NCI-H2171 (cell line): ENCODE results near the gene CR1.
"Not testable (repeated sequence)": the region's sequence is repeated elsewhere in the genome, so short reads cannot be mapped to it uniquely, and the experiment has no call there.

ENCODE experiments used
- DNase-seq: peaks from one replicate; lab custom pipeline; 2025; lab: John Stamatoyannopoulos, UW

CR1 gene

GRCh38 chr1:207503950-207504349 lies 8.0 kb downstream of the CR1 start:
- no peak for DNase-seq

DNA sequence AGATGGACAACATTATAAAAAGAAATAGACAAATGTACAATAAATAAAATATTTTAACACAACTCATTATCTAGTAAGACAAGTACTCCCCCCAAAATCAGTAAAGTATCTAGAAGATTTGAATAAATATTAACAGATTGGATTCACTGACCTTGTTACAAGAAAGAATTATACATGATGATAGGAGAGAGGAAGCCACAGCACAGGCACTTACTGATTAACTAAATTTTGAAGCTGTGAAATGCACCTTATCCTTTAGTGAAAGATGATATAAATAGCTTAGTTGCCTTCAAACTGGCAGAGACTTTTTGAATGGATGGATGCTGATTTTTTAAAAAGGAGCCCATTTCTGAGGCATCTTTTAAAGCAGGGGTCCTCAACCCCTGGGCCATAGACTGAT lies 8.5 kb downstream of the CR1 start:
- DNase-seq = no peak

DNA sequence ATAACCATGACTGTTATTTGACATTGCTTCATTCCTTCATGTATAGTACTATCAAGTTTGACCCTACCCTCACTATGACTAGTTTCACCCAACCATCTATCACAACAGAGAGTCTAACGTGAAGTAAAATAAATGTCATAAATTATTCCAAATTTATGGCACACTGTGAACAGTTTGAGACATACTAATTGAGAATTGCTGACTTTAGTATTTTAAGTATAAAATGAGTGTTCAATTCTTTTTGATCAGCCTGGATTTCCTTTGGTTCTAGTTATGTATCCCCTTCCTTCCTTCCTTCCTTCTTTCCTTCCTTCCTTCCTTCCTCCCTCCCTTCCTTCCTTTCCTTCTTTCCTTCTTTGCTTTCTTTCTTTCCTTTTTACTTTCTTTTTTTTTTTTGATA lies 14.5 kb downstream of the CR1 start:
- no peak for DNase-seq

DNA sequence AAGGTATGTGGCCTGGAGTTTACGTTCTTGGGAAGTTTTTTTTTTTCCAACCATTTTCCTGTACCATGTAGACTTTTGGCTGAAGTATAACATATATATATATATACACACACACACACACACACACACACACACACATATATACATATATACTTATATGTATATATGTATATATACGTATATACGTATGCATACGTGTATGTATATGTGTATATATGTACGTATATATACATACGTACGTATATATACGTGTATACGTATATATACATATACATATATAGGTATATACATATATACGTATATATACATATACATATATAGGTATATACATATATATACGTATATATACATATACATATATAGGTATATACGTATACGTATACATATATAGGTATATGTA lies 18.9 kb downstream of the CR1 start:
- DNase-seq = no peak

DNA sequence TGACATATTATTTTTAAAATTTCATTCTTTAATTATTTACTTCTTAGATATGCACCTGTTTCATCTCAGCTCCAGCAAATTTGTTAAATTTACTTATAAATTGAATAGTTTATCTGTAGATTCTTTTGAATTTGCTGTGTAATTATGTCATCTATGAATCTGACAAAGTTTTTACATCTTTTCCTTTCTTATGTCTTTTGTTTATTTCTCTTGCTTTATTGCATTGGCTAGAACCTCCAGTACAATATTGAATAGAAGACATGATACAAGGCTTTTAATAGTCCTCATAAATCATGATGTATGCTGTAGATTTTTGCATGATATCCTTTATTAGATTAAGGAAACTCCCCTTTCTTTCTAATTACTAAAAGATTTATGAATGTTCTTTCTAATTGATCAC lies 20.8 kb downstream of the CR1 start:
- no peak for DNase-seq

DNA sequence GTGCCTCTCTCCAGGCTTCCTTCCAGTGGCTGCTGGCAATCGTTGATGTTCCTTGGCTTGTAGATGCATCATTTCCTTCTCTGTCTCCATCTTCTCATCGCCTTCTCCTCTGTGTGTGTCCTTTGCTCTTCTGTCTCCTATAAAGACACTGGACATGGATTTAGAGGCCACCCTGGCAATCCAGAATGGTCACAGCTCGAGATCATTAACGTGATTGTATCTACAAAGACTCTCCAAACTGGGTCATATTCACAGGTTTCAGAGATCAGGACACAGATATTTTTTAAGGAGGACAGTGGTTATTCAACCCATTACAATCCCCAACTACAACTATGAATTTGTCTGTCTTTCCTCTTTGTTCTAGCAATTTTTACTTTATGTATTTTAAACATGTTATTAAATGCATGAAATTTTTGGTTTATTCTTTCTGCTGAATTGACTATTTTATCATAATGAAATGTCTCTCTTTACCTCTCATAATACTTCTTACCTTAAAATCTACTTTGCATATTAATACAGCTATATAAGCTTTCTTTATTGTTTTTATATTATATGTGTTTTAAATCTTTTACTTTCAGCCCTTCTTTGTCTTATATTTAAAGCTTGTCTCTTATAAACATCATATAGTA lies 22.8 kb downstream of the CR1 start:
- no peak for DNase-seq

DNA sequence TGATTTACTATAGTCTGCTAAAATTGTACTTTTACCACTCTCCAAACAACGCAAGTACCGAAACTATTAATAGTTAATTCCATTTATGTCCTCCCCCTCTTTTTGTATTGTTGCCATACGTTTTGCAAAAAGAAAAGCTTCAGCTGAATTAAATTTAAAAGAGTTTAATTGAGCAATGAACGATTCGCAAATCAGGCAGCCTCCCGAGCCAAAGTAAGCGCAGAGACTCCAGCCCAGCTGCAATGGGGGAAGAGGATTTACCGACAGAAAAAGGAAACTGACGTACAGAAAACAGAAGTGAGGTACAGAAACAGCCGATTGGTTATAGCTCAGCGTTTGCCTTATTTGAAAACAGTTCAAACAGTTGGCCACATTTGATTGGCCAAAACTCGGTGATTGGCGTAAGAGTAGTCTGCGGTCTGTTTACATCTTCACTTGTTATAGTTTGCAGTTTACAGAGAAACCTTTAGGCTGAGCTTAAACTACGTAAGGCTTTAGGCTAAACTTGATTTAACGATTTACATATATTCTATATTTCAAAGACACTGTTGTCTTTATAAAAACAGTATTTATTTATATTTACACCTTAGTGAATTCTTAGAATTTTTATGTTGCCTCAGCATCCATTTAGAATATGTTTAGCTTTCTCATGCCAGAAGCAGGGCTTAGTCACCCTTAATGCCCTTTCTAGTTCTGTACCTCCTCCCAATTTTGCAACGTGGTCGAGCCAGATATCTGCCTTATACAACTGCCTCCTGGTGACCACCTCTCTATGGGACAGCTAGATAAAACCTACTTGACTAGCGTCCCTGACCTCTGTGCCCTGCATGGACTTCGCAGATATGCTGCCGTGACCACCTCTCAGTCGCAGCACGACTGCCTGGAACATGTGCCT lies 23.8 kb downstream of the CR1 start:
- DNase-seq = no peak

GRCh38 chr1:207520400-207521345 lies 24.7 kb downstream of the CR1 start:
- not testable (repeated sequence) for DNase-seq

DNA sequence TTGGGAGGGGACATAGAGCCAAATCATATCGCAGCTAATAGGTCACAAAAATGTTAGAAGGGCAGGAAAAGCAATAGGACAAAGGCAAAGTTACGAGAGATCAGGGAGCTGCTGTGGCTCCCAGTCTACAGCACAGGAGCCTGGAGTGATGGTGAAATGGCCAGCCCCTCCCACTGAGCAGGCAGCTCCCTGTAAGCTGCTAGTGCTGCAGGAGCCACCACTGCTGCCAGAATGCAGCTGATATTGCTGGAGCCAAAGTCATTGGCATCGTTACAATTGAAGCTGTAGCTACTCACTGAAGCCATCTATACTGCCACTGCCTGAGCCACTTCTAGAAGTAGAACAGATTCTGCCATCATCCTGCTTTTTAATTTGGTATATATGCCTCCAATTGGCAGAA lies 29.3 kb downstream of the CR1 start:
- not testable (repeated sequence) for DNase-seq

GRCh38 chr1:207528401-207528800 lies 32.4 kb downstream of the CR1 start:
- not testable (repeated sequence) for DNase-seq

DNA sequence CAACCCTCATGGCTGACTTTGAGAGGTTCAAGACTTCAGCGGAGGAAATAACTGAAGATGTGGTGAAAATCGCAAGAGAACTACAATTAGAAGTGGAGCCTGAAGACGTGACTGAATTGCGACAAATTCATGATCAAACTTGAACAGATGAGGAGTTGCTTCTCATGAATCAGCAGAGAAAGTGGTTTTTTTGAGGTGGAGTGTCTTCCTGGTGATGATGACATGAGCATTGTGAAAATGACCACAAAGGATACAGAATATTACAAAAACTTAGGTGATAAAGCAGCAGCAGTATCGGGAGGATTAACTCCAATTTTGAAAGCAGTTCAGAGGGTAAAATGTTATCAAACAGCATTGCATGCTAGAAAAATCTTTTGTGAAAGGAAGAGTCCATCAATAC lies 40.3 kb downstream of the CR1 start:
- DNase-seq = not testable (repeated sequence)

GRCh38 chr1:207546677-207547357 lies 50.9 kb downstream of the CR1 start:
- DNase-seq = not testable (repeated sequence)

- DNase-seq = not testable (repeated sequence)
Measured at GRCh38 chr1:207554823-207555222, 58.9 kb downstream of the CR1 start.

DNA sequence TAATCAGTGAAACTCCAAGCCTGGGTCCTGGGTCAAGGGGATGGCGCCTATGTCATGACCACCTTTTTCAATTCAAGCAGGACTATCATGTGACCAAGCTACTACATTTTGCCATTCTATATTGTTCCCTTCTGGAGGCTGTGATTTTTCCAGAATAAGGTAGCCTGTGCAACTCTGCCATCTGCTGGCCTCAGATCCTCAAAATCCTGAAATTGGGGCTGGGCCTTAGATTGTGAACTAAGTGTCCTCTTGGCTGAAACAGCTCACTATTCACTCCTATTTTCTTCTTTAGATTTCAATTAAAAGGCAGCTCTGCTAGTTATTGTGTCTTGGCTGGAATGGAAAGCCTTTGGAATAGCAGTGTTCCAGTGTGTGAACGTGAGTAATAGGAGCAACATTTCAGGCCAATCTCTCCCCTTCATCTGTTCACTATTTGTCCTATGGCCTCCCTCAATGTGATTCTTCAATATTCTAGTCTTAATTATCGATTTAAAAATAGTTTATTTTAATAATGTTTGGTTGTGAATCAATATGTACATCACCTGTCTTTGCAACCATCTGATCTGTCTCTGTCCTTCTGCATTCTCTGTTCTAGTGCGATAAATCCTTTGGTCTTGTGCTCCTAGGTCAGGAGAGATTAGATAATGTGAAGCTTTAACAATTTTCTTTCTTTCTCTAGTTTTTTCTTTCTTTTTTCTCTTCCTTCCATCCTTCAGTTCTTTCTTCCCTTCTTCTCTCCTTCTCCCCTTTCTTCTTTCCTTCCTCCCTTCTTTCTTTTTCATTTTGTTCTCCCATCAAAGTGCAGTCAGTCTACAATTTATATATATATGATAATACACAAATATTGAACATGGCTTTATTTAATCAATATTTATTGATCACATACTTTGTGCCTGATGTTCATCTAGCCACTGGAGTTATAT lies 69.8 kb downstream of the CR1 start:
- DNase-seq = no peak

- DNase-seq = not testable (repeated sequence)
Measured at GRCh38 chr1:207571926-207572325, 76.0 kb downstream of the CR1 start.

DNA sequence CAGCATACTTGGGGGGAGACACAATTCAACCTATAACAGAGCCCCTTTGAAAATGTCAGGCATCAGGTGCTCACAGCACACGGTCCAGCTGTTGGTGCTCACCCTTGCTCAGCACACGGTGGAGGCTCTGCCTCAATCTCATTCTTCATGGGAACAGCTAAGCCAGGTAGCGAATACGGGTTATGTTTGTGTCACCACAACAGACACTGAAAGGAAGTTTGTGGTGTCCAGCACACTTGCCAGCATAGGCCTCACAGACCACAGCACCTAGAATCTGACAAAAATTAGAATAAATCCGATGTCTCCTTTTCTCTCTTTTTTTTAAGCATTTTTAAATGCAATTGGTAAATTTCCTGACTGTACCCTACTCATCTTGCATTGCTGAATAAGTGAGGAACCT lies 77.1 kb downstream of the CR1 start:
- DNase-seq = not testable (repeated sequence)

GRCh38 chr1:207575381-207575780 lies 79.4 kb downstream of the CR1 start:
- DNase-seq = not testable (repeated sequence)

DNA sequence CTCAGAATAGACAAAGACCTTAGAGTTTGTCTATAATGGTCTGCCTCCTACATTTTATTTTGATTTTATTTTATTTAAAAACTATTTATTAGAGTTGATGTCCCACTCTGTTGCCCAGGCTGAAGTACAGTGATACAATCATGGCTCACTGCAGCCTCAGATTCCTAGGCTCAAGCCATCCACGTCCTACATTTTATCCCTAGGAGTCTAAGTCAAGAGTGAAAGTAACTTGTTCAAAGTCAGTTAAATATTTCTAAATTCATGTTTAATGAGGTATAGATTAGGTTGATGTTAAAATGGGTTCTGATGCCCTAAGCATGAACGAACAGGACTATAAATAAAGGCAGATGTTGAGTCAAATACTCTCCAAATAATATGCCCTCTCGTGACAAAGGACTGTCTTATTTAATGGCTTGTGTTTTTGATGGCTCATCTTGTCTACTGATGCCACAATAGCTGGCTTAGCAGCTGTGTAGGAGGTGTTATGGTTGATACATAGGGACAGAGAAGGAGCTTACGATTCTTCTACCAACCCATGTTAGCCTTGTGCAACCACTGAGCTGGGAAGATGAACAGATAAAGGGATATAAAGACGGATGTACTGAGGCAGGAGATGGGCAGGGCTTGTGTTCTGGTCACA lies 83.0 kb downstream of the CR1 start:
- DNase-seq = no peak

DNA sequence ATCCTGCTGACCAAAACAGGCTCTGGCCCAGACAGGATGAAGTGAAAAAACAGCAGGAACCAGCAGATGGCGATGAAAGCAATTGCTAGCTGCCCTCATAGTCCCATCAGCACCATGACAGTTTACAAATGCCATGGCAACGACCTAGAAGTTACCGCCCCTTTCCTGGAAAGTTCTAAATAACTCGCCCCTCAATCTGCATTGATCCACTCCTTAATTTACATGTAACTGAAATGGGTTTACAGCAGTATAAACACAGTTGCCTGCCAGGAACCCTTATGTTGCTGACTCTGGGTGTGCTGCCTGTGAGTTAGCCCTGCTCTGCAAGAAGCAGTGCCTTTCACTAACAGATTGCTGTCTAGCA lies 83.5 kb downstream of the CR1 start:
- DNase-seq = no peak

- DNase-seq = no peak
Measured at GRCh38 chr1:207581496-207582153, 85.7 kb downstream of the CR1 start.
